Measurements from ENCODE around the gene GOLGB1. TPM values are rescaled to one million over a fixed set of nuclear protein-coding genes. Genes with fewer than 3 reads are reported as not detected.

GOLGB1 gene
- total RNA-seq, 1 experiment from 2014 or later, result 31.4 TPM

GRCh38 chr3:121719423-121719822 lies 30.1 kb downstream of the GOLGB1 start:
- H2AFZ ChIP-seq (ENCODE audit: low read length), result no peak overlapping the region
- no peak overlapping the region for H2BK120ac ChIP-seq (ENCODE audit: low read depth, low read length, poor library complexity, severe bottlenecking)
- TF ChIP-seq CTCF (conservative IDR thresholded peaks at IDR 0.05), result no peak
- H3K27me3 ChIP-seq (ENCODE audit: insufficient read depth, low read length), result no peaks in the 10 kb centered on the region
- H3K4ac ChIP-seq (ENCODE audit: low read depth, low read length), result no peak overlapping the region
- H2BK5ac ChIP-seq (ENCODE audit: insufficient read length, low read length), result no peak overlapping the region
- no peak overlapping the region for H2BK15ac ChIP-seq (ENCODE audit: low read depth, low read length)
- no peaks in the 10 kb centered on the region for H3K23me2 ChIP-seq (ENCODE audit: insufficient read length, low read depth, low read length, poor library complexity, severe bottlenecking)
- H4K5ac ChIP-seq (ENCODE audit: insufficient read length, low read depth, low read length), result no peak overlapping the region
- H4K20me1 ChIP-seq (ENCODE audit: control insufficient read depth, insufficient read depth, insufficient read length), result no peaks in the 10 kb centered on the region
- H3K79me1 ChIP-seq (ENCODE audit: insufficient read depth, low read depth, low read length, poor library complexity, severe bottlenecking), result no peaks in the 10 kb centered on the region
- no peak overlapping the region for H3K4me3 Mint-ChIP-seq
- H3T11ph ChIP-seq (ENCODE audit: low read length), result no peak overlapping the region
- no peak overlapping the region for H3K27ac ChIP-seq (ENCODE audit: insufficient read length, low read depth, low read length)
- H3K9me3 ChIP-seq (ENCODE audit: control insufficient read depth, low read depth, low read length), result no peaks in the 10 kb centered on the region
- no CpG with 5 or more reads among the region's 5 CpGs for WGBS (ENCODE audit: extremely low coverage, insufficient read length, low lambda C conversion rate)
- H3K27me3 Mint-ChIP-seq (ENCODE audit: low read depth), result no peaks in the 10 kb centered on the region
- no peak overlapping the region for H3K56ac ChIP-seq (ENCODE audit: insufficient read length, low read depth, low read length)
- no peaks in the 10 kb centered on the region; a peak in 2 of 5 replicates for H3K9me3 Mint-ChIP-seq
- H3K9ac ChIP-seq (ENCODE audit: extremely low read depth, insufficient read length, low read length), result no peak overlapping the region
- H3K4me1 Mint-ChIP-seq, result no peaks in the 10 kb centered on the region
- no peaks in the 10 kb centered on the region for H3K4me1 ChIP-seq (ENCODE audit: insufficient read depth, low read length)
- H3K79me2 ChIP-seq (ENCODE audit: insufficient read depth, low read length), result no peaks in the 10 kb centered on the region
- no peak overlapping the region for H2BK20ac ChIP-seq (ENCODE audit: low read depth, low read length, poor library complexity, severe bottlenecking)
- no peak overlapping the region for H3K27ac Mint-ChIP-seq
- peaks cover 20 to 82% (median 72%) of the 10 kb centered on the region in 3 experiments for H3K36me3 Mint-ChIP-seq (ENCODE audit: insufficient read depth in 1 of 3, low read depth in 3 of 3)
- H3K23ac ChIP-seq (ENCODE audit: insufficient read length, low read depth, low read length), result no peak overlapping the region
- no peak overlapping the region for H3K4me2 ChIP-seq (ENCODE audit: insufficient read depth, insufficient read length, low read length)
- DNase-seq, result no peak
- no peak overlapping the region for H3K14ac ChIP-seq (ENCODE audit: insufficient read depth, low read length)
- no peak overlapping the region for H4K91ac ChIP-seq (ENCODE audit: insufficient read length, low read depth, low read length)
- H4K8ac ChIP-seq (replicated peaks; ENCODE audit: insufficient read length, low read depth, low read length), result no peak overlapping the region
- H2AK5ac ChIP-seq (ENCODE audit: insufficient read length, low read length), result no peak overlapping the region
- H2BK12ac ChIP-seq (ENCODE audit: insufficient read length, low read depth, low read length), result no peak overlapping the region
- H3K18ac ChIP-seq (ENCODE audit: insufficient read length, low read depth, low read length), result no peak overlapping the region
